Activated naive CD4-positive, alpha-beta T cell treated with anti-CD3 and anti-CD28 coated beads, Interleukin-2, amount 10 ng/mL, durations not matched to agents 7 days and 5 days (primary cell): Measurements from ENCODE around the gene STARD5.
A peak's percentile ranks its signal among the peaks of the same experiment; 100 is the strongest.

Source experiments
- CTCF ChIA-PET: fragments of 350-600 bp; sonication (Branson Sonifier 250); formaldehyde crosslinking; loops from one replicate; lab custom pipeline; 2021; ENCODE audit warnings: antibody characterized with exemption; lab: Charles Lee
- DNase-seq: peaks from one replicate; pipeline ENCODE4 v3.0.0-alpha.2; 2020
- H3K27ac Mint-ChIP-seq: one replicate; pipeline ENCODE4 v1.8.0; 2021; ENCODE audit warnings: mild to moderate bottlenecking, moderate library complexity, mixed read lengths
- H3K27me3 Mint-ChIP-seq: one replicate; pipeline ENCODE4 v1.8.0; 2021; ENCODE audit warnings: mild to moderate bottlenecking, mixed read lengths
- H3K36me3 Mint-ChIP-seq: one replicate; pipeline ENCODE4 v1.8.0; 2021; ENCODE audit warnings: mixed read lengths
- H3K4me1 Mint-ChIP-seq: one replicate; pipeline ENCODE4 v1.8.0; 2021; ENCODE audit warnings: mixed read lengths
- H3K4me3 Mint-ChIP-seq: one replicate; pipeline ENCODE4 v1.8.0; 2021; ENCODE audit warnings: mild to moderate bottlenecking, moderate library complexity, mixed read lengths
- H3K9me3 Mint-ChIP-seq: one replicate; pipeline ENCODE4 v1.8.0; 2021; ENCODE audit warnings: mixed read lengths

STARD5 gene

DNA sequence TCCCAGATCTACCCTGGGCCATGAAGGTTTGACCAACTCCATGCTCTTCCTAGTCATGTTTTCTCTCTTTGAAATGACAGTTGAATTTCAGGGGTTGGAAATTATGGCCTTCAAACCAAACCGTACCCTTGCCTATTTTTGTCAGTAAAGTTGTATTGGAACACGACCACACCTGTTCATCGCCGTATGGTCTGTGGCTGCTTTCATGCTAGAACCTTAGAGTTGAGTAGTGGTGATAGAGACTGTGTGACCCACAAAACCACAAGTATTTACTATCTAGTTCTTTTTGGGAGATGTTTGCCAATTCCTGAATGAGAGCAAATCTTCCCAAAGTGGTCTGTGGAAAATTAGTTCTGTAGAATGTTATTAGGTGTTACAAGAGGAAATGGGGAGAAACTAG is 24.0 kb upstream of the STARD5 start:
- no peak for DNase-seq
- Mint-ChIP-seq H3K9me3 (no peaks in the 10 kb centered on the region), H3K4me1 (no peaks in the 10 kb centered on the region), H3K27ac (no peak overlapping the region), H3K4me3 (no peak overlapping the region), H3K36me3 (no peaks in the 10 kb centered on the region), H3K27me3 (peaks cover 6% of the 10 kb centered on the region)
- CTCF ChIA-PET, result no interaction called here

DNA sequence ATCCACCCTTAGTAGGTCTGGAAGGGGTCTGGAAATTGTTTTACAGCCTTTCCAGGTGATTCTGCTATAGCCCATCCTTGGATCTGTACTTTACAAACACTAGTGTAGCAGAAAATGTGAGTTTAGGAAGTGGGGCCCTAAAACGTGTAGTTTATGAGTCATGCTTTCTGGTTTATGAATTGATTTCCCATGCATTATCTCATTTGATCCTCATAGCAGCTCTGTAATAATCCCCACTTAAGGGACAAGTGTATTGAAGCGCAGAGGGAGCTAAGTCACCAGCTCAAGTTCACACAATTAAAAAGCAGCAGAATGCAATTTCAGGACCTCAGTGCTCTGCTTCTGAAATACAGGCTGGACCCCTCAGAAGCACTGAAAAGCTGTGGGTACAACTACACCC is 22.7 kb upstream of the STARD5 start:
- H3K9me3 Mint-ChIP-seq, result no peaks in the 10 kb centered on the region
- H3K27me3 Mint-ChIP-seq, result peaks cover 5% of the 10 kb centered on the region
- H3K4me1 Mint-ChIP-seq, result no peaks in the 10 kb centered on the region
- no peak overlapping the region for H3K4me3 Mint-ChIP-seq
- no peak for DNase-seq
- no peak overlapping the region for H3K27ac Mint-ChIP-seq
- no peaks in the 10 kb centered on the region for H3K36me3 Mint-ChIP-seq
- CTCF ChIA-PET, result no interaction called here

- CTCF ChIA-PET, result interaction anchor here (0.6 kb wide), 1 partner anchor 9 kb away, joined by 3 read pairs; no protein-coding TSS in a partner anchor
- Mint-ChIP-seq H3K4me1 (no peaks in the 10 kb centered on the region), H3K36me3 (no peaks in the 10 kb centered on the region), H3K9me3 (no peaks in the 10 kb centered on the region), H3K4me3 (no peak overlapping the region), H3K27me3 (no peaks in the 10 kb centered on the region), H3K27ac (no peak overlapping the region)
- DNase-seq, result no peak
Measured at GRCh38 chr15:81343371-81343770, 19.4 kb upstream of the STARD5 start.

DNA sequence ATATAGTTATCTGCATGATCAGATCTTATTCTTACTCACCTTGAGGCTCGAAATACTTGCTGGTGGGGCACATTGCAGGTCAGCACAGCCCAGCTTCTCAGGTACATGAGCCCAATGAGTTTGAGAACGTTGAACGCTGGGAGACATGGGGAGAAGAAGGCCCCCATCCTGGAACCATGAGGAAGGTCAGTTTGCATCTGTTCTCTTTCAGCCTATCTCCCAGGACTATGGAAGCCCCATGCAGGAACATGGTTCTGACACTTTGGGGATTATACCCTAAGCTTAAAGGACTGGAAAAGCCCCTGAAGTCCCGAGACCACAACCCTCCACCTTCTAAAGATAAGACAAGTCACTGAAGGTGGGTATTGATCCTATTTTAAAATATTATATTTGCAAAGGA is 17.4 kb upstream of the STARD5 start:
- Mint-ChIP-seq H3K27ac (no peak overlapping the region), H3K9me3 (no peaks in the 10 kb centered on the region), H3K36me3 (no peaks in the 10 kb centered on the region), H3K4me1 (no peaks in the 10 kb centered on the region), H3K4me3 (no peak overlapping the region), H3K27me3 (no peaks in the 10 kb centered on the region)
- CTCF ChIA-PET, result interaction anchor here (1.4 to 11.3 kb wide), 2 partner anchors 42 to 75 kb away, joined by 3 to 92 read pairs; no protein-coding TSS in a partner anchor
- no peak for DNase-seq

DNA sequence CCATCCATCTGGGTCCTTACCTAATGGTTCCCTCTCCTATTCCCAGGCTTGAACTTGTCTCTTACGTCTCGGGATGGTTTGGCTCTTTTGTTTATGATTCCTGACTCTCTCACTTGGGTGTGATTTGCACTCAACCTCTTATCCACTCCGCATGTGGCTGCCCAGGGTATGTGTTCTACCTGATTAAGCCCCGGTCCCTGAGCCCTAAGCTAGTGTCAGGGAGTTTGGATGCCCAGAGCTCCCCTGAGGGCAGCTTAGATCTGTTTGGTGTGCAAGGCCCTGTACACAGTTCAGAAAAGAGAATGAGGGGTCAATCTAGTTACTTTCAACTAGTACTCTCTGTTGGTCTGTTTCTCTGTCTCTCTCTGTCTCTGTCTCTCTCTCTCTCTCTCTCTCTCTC is 15.9 kb upstream of the STARD5 start:
- Mint-ChIP-seq H3K36me3 (no peaks in the 10 kb centered on the region), H3K9me3 (no peaks in the 10 kb centered on the region), H3K4me1 (no peaks in the 10 kb centered on the region), H3K27me3 (peaks cover under 1% of the 10 kb centered on the region), H3K4me3 (no peak overlapping the region), H3K27ac (no peak overlapping the region)
- DNase-seq, result no peak
- CTCF ChIA-PET, result interaction anchor here (9.2 to 11.3 kb wide), 2 partner anchors 66 to 73 kb away, joined by 92 to 102 read pairs; no protein-coding TSS in a partner anchor

- Mint-ChIP-seq H3K27ac (no peak overlapping the region), H3K9me3 (no peaks in the 10 kb centered on the region), H3K36me3 (no peaks in the 10 kb centered on the region), H3K27me3 (peaks cover 4% of the 10 kb centered on the region), H3K4me3 (no peak overlapping the region), H3K4me1 (no peaks in the 10 kb centered on the region)
- DNase-seq, result no peak
- CTCF ChIA-PET, result interaction anchor here (9.2 to 11.3 kb wide), 2 partner anchors 66 to 73 kb away, joined by 92 to 102 read pairs; no protein-coding TSS in a partner anchor
Measured at GRCh38 chr15:81339321-81339720, 15.4 kb upstream of the STARD5 start.

DNA sequence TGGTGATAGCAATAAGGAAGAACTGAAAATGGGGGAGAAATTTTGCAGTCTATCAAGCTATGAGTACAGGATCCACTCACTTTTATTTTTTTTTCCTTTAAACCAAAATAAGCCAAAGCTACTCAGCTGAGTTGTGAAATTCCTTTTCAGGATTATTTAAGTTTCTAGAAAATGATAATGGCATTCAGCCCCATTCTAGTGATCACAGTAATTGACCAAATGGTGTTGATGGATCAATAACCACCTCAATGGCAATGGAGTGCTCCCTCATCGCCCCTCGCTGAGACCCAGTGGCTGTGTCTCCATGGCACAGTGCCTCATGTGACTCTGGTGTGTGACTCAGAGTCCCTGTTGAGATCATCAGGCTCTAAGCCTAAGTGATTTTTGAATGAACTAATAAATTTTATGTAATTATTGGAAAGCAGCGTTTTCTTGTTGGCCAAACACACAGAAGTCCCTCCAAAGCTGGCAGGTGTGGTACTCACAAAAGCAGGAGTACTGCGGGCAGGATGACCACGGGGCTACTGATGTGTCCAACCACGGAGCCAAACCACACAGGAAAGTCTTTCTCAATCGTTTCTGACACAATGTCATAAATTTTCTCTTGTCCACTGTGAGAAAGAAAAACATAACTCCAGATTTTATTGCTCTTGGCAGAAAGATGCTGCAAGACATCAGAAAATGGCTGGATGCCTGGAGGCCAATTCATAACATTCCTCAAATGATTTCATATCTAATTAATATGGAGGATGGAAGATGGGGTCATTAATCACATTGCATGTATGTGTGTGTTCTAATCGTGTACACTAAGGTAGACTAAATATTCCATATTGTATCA is 14.4 kb upstream of the STARD5 start:
- H3K4me1 Mint-ChIP-seq, result peaks cover 3% of the 10 kb centered on the region
- CTCF ChIA-PET, result interaction anchor here (1.1 to 11.3 kb wide), 3 partner anchors 61 to 72 kb away, joined by 3 to 102 read pairs (median 92); no protein-coding TSS in a partner anchor
- no peak overlapping the region for H3K27ac Mint-ChIP-seq
- H3K4me3 Mint-ChIP-seq, result no peak overlapping the region
- peaks cover 4% of the 10 kb centered on the region for H3K27me3 Mint-ChIP-seq
- no peaks in the 10 kb centered on the region for H3K9me3 Mint-ChIP-seq
- no peak for DNase-seq
- no peaks in the 10 kb centered on the region for H3K36me3 Mint-ChIP-seq

- Mint-ChIP-seq H3K9me3 (no peaks in the 10 kb centered on the region), H3K27ac (no peak overlapping the region), H3K4me3 (no peak overlapping the region), H3K27me3 (peaks cover 4% of the 10 kb centered on the region), H3K4me1 (peaks cover 3% of the 10 kb centered on the region), H3K36me3 (no peaks in the 10 kb centered on the region)
- CTCF ChIA-PET, result interaction anchor here (0.7 to 11.3 kb wide), 4 partner anchors 62 to 230 kb away, joined by 3 to 102 read pairs (median 48); no protein-coding TSS in a partner anchor
- no peak for DNase-seq
Measured at GRCh38 chr15:81337713-81338157, 13.8 kb upstream of the STARD5 start.

- Mint-ChIP-seq H3K9me3 (no peaks in the 10 kb centered on the region), H3K27me3 (peaks cover 4% of the 10 kb centered on the region), H3K4me3 (no peak overlapping the region), H3K4me1 (peaks cover 3% of the 10 kb centered on the region), H3K27ac (no peak overlapping the region), H3K36me3 (no peaks in the 10 kb centered on the region)
- DNase-seq, result no peak
- CTCF ChIA-PET, result interaction anchor here (0.7 to 11.3 kb wide), 8 partner anchors 17 to 229 kb away, joined by 3 to 102 read pairs (median 3); no protein-coding TSS in a partner anchor
Measured at GRCh38 chr15:81337241-81337640, 13.3 kb upstream of the STARD5 start.

DNA sequence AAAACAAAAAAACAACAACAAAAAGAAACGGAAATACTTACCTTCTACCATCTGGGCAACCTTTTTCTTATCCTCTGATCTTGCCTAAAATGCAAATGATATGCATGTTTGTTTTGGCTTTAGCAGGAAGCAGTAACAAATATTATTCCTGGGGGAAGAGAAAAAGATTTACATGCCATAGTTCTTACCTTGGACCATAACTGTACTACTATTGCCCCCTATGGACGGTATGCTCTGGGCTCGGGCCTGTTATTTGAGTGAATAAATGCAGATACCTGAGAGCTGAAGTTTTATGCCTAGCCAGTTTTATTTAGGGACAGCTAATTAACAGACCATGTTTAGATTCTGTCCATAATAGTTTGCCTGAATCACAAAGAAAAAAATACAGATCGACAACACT is 12.6 kb upstream of the STARD5 start:
- peak; percentile 48 for DNase-seq
- peaks cover 3% of the 10 kb centered on the region for H3K4me1 Mint-ChIP-seq
- CTCF ChIA-PET, result interaction anchor here (0.7 to 11.3 kb wide), 6 partner anchors 18 to 70 kb away, joined by 3 to 102 read pairs (median 3); no protein-coding TSS in a partner anchor
- H3K9me3 Mint-ChIP-seq, result no peaks in the 10 kb centered on the region
- no peak overlapping the region for H3K27ac Mint-ChIP-seq
- H3K4me3 Mint-ChIP-seq, result no peak overlapping the region
- no peaks in the 10 kb centered on the region for H3K36me3 Mint-ChIP-seq
- H3K27me3 Mint-ChIP-seq, result peaks cover 4% of the 10 kb centered on the region

- peaks cover 4% of the 10 kb centered on the region for H3K27me3 Mint-ChIP-seq
- H3K27ac Mint-ChIP-seq, result no peak overlapping the region
- no peak for DNase-seq
- peaks cover 12% of the 10 kb centered on the region for H3K4me1 Mint-ChIP-seq
- H3K9me3 Mint-ChIP-seq, result no peaks in the 10 kb centered on the region
- H3K4me3 Mint-ChIP-seq, result no peak overlapping the region
- no peaks in the 10 kb centered on the region for H3K36me3 Mint-ChIP-seq
- CTCF ChIA-PET, result interaction anchor here (0.8 to 11.3 kb wide), 6 partner anchors 8 to 69 kb away, joined by 3 to 102 read pairs (median 6); no protein-coding TSS in a partner anchor
Measured at GRCh38 chr15:81335631-81336030, 11.7 kb upstream of the STARD5 start.

DNA sequence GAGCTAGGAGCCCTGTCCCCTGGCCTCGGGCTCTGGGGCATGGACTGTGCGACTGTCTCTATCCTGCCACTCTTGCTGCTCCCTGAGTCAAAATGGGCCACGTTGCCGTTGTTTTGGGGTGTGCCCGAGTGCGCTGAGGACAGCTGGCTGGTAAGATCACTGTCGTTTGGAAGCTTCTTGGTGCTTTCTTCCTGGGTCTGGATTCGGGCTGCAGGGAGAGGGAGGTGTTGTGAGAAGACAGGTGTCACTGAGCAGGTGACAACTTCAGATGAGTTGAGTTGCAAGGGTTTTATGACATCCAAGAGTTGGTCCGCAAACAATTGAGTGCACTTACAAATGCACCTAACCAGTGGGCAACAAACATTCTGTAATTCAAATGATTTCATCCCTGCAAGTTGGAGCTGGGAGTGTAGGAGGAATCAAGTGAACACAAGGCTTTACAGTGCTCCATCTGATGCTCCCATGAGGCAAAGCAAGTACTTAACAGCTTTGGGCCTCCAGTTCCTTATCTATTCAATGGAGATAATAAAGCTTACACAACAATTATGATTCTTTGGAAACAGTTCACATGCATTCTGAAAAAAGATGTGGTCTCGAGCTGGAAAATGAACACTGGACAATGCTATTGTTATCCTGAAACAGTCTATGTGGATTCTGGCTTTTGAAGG is 11.0 kb upstream of the STARD5 start:
- Mint-ChIP-seq H3K27me3 (peaks cover 4% of the 10 kb centered on the region), H3K9me3 (no peaks in the 10 kb centered on the region), H3K27ac (no peak overlapping the region), H3K4me1 (peaks cover 14% of the 10 kb centered on the region), H3K4me3 (no peak overlapping the region), H3K36me3 (no peaks in the 10 kb centered on the region)
- no peak for DNase-seq
- CTCF ChIA-PET, result interaction anchor here (0.6 to 11.3 kb wide), 7 partner anchors 8 to 68 kb away, joined by 3 to 102 read pairs (median 5); no protein-coding TSS in a partner anchor

GRCh38 chr15:81333363-81333762 is 9.4 kb upstream of the STARD5 start:
- no peak overlapping the region for H3K27ac Mint-ChIP-seq
- CTCF ChIA-PET, result interaction anchor here (0.9 to 11.3 kb wide), 4 partner anchors 24 to 228 kb away, joined by 3 to 102 read pairs (median 48); no protein-coding TSS in a partner anchor
- H3K4me1 Mint-ChIP-seq, result peaks cover 14% of the 10 kb centered on the region

DNA sequence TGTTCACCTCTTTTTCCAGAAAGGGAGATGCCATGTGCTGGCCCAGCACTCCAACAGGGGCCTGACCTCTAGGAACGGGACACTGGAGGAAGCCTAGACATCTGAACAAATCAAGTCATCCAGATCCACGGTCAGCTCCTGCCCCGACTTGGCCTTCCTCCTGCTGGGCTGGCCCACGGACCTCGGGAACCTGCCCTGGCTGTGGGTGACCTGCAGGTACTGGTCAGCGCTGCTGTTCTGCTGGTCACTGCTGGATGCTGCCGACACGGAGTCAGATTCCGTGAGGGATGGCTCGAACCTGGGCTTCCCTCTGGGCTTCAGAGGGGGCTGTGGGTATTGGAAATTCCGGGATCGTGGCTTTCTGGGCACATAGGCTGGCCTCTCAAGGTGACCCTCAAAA is 8.4 kb upstream of the STARD5 start:
- Mint-ChIP-seq H3K27me3 (peaks cover 4% of the 10 kb centered on the region), H3K36me3 (no peaks in the 10 kb centered on the region), H3K4me1 (peaks cover 14% of the 10 kb centered on the region), H3K27ac (no peak overlapping the region), H3K4me3 (no peak overlapping the region), H3K9me3 (no peaks in the 10 kb centered on the region)
- CTCF ChIA-PET, result interaction anchor here (1.6 to 11.3 kb wide), 3 partner anchors 23 to 66 kb away, joined by 3 to 102 read pairs (median 92); no protein-coding TSS in a partner anchor
- DNase-seq, result no peak

More at GRCh38 chr15:81333363-81333762, 9.4 kb upstream of the STARD5 start:
- no peaks in the 10 kb centered on the region for H3K36me3 Mint-ChIP-seq
- no peak overlapping the region for H3K4me3 Mint-ChIP-seq
- no peak for DNase-seq
- peaks cover 4% of the 10 kb centered on the region for H3K27me3 Mint-ChIP-seq
- no peaks in the 10 kb centered on the region for H3K9me3 Mint-ChIP-seq
